GM12878 (cell line): ENCODE results near the gene RANBP6. TPM values are rescaled to one million over a fixed set of nuclear protein-coding genes. Genes with fewer than 3 reads are reported as not detected.

Experiments used
- ATAC-seq: fragments of 200-7000 bp; cut with Tn5 transposase; 3 replicates; pipeline ENCODE4 v1.9.1; 2020; ENCODE audit warnings: mild to moderate bottlenecking, moderate library complexity
- BruUV-seq: library from RNA; stranded (reverse); fragments of 400-500 nt; replicated peaks from 2 replicates; lab custom pipeline; 2021; lab: Mats Ljungman, UMichigan
- CTCF ChIA-PET: fragments of 300-600 bp; sonication (Branson Sonifier 250); formaldehyde crosslinking; extraction: SDS; loops from one replicate; lab custom pipeline; 2021; ENCODE audit warnings: inconsistent platforms; lab: Yijun Ruan, JAX
- POLR2A ChIA-PET: fragments of 350-600 bp; formaldehyde crosslinking; extraction: SDS; loops from one replicate; lab custom pipeline; 2021; ENCODE audit warnings: inconsistent platforms; lab: Charles Lee
- RAD21 ChIA-PET: fragments of 300-600 bp; sonication (Branson Sonifier 250); formaldehyde crosslinking; loops from one replicate; lab custom pipeline; 2023; ENCODE audit warnings: antibody characterized with exemption; ENCODE audit not compliant: unreplicated experiment; lab: Charles Lee
- SMC1A ChIA-PET: fragments of 300-600 bp; sonication (Branson Sonifier 250); formaldehyde crosslinking; loops from one replicate; lab custom pipeline; 2023; ENCODE audit not compliant: unreplicated experiment, uncharacterized antibody; lab: Charles Lee
- DNase-seq: peaks from one replicate; pipeline ENCODE4 v3.0.0-alpha.2; 2011; ENCODE audit warnings: low read depth, low spot score
- FAIRE-seq: peaks from 3 replicates; lab custom pipeline; 2011; peaks lifted over from hg19 to GRCh38; lab: Jason Lieb, UNC
- H2AFZ ChIP-seq: 2 replicates; pipeline ENCODE4 v1.6.0; 2011; ENCODE audit warnings: low read depth, low read length, control low read depth; ENCODE audit not compliant: control insufficient read depth
- H3K27ac ChIP-seq: 2 replicates; pipeline ENCODE4 v1.5.1; 2011; ENCODE audit warnings: control low read depth; ENCODE audit not compliant: control insufficient read depth, insufficient read depth
- H3K27me3 ChIP-seq, 2 experiments: replicated peaks in 1 of 2; 2 replicates each; pipeline versions ENCODE4 v1.6.0 to v1.6.1; 2011; ENCODE audit warnings: low read length in 1 of 2; ENCODE audit not compliant: control insufficient read depth in 2 of 2, insufficient read depth in 2 of 2
- H3K36me3 ChIP-seq, 2 experiments: 2 replicates each; pipeline ENCODE4 v1.5.1; 2011; ENCODE audit warnings: low read length in 1 of 2; ENCODE audit not compliant: control insufficient read depth in 2 of 2, insufficient read depth in 2 of 2
- H3K4me1 ChIP-seq: 2 replicates; pipeline ENCODE4 v1.6.1; 2011; ENCODE audit warnings: mild to moderate bottlenecking, low read length, moderate library complexity, mixed read lengths; ENCODE audit not compliant: control insufficient read depth, insufficient read depth
- H3K4me2 ChIP-seq: 2 replicates; pipeline ENCODE4 v1.6.0; 2011; ENCODE audit warnings: control low read depth; ENCODE audit not compliant: control insufficient read depth, insufficient read depth
- H3K4me3 ChIP-seq: fragments of 200-600 bp; sonication (generic); 2 replicates; pipeline ENCODE4 v1.5.1; 2016
- H3K79me2 ChIP-seq: 2 replicates; pipeline ENCODE4 v1.6.0; 2011; ENCODE audit warnings: low read length; ENCODE audit not compliant: control insufficient read depth, insufficient read depth
- H3K9ac ChIP-seq: 2 replicates; pipeline ENCODE4 v1.8.0; 2011; ENCODE audit warnings: low read length, control low read depth, mixed read lengths; ENCODE audit not compliant: control insufficient read depth, insufficient read depth
- H3K9me3 ChIP-seq: replicated peaks from 3 replicates; pipeline ENCODE4 v1.5.1; 2011; ENCODE audit warnings: mild to moderate bottlenecking, low read length; ENCODE audit not compliant: control insufficient read depth, insufficient read depth
- H4K20me1 ChIP-seq: 2 replicates; pipeline ENCODE4 v1.6.0; 2011; ENCODE audit not compliant: control insufficient read depth, insufficient read depth
- FOXM1 ChIP-seq: IDR thresholded peaks from 2 replicates; pipeline ENCODE4 v1.6.1; 2012; ENCODE audit warnings: low read depth, mild to moderate bottlenecking, inconsistent platforms, low read length, moderate library complexity
- SMAD1 ChIP-seq: fragments of 450-650 bp; IDR thresholded peaks from 2 replicates; pipeline ENCODE4 v1.6.1; 2018; ENCODE audit warnings: mild to moderate bottlenecking, low read depth; ENCODE audit not compliant: partially characterized antibody
- WGBS: methylation state at CpG from one replicate; pipeline ENCODE4 v1.1.6; 2016; ENCODE audit warnings: low lambda C conversion rate; ENCODE audit not compliant: insufficient replicate concordance, insufficient coverage; ENCODE audit errors: missing lambda C conversion rate; 5-methylcytosine and 5-hydroxymethylcytosine counted together
- in situ Hi-C: fragments of 300-500 bp; cut with MboI; formaldehyde crosslinking; loops from 9 replicates; pipeline ENCODE4 v1.14.3; 2018; ENCODE audit warnings: mixed read lengths
- intact Hi-C: fragments of 100-400 bp; cut with micrococcal nuclease; formaldehyde crosslinking; loops from one replicate; pipeline ENCODE4 v1.14.2; 2022; ENCODE audit not compliant: unreplicated experiment
- polyA plus RNA-seq, 11 experiments: library from polyadenylated mRNA; depleted of rRNA in 4 of 11; unstranded in 6 of 11; stranded (reverse) in 5 of 11; fragments of >200 nt; fragmentation: Nextera tagmentation in 4 of 11; fragmentation: Illumina TruSeq in 1 of 11; extraction: Ambion mirVana in 4 of 11; extraction: Trizol in 1 of 11; gene quantifications; 1 replicate in 1 of 11; 2 replicates in 10 of 11; pipeline versions ENCODE4 v1.2.1 to v1.2.3, GENCODE V29; 2011 to 2016; ENCODE audit warnings: inconsistent platforms in 2 of 11, missing spikeins in 2 of 11, low read depth in 1 of 11
- total RNA-seq, 4 experiments: library from RNA; depleted of rRNA in 3 of 4; stranded (reverse); fragments of >200 nt in 3 of 4; fragmentation: Illumina TruSeq in 1 of 4; extraction: Trizol in 1 of 4; gene quantifications; 2 replicates each; pipeline versions ENCODE4 v1.2.1 to v1.2.3, GENCODE V29; 2013 to 2021
- TF ChIP-seq, protein P1 (sequence below): fragments of 150-350 bp; IDR thresholded peaks from 2 replicates; pipeline ENCODE4 v1.6.1; 2016; ENCODE audit warnings: low read depth, low read length

RANBP6 gene
- total and polyA plus RNA-seq, 10 of the 15 experiments (the other 5 are each of a cell fraction or from before 2014, with no cell fraction given), result 10.9 to 26.9 (median 19.4) TPM

DNA sequence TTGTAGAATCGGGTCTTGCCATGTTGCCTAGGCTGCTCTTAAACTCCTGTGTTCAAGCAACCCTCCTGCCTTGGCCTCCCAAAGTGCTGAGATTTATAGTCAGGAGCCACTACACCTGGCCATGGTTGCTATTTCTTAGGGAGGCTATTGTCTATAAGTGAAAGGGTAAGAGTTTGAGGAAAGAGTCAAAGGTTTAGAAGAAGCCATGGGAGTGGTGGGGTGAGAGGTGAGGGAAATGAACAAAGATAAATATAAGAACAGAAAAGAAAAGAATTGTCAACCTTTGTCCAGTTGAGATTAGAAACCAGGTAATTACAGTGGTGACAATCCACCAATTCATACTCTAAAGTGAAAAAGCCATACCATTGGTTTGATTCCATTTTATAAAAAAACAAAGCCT is 32.6 kb upstream of the RANBP6 start:
- FAIRE-seq (no peak), DNase-seq (no peak)
- Histone ChIP-seq H3K9me3 (no peaks in the 10 kb centered on the region), H3K4me1 (peaks cover 24% of the 10 kb centered on the region), H3K27ac (no peak overlapping the region), H3K36me3 (no peaks in the 10 kb centered on the region), H4K20me1 (no peaks in the 10 kb centered on the region), H3K4me3 (no peak overlapping the region)
- 60% methylated on average over 1 of the region's 1 CpG for WGBS
- CTCF ChIA-PET, result interaction anchor here (1.6 to 13.5 kb wide), 3 partner anchors 24 to 163 kb away, joined by 10 to 288 read pairs (median 10); no protein-coding TSS in a partner anchor
- no TSS peak for BruUV-seq
- in situ Hi-C loops, result loop anchor here (5.0 kb wide), 2 partner anchors 161 to 259 kb away; no protein-coding TSS in a partner anchor
- SMC1A ChIA-PET, result interaction anchor here (0.6 to 7.3 kb wide), 5 partner anchors 21 to 258 kb away, joined by 3 to 174 read pairs (median 4); no protein-coding TSS in a partner anchor
- POLR2A ChIA-PET, result no interaction called here
- TF ChIP-seq FOXM1 (no peak), SMAD1 (no peak)
- TF ChIP-seq, protein P1, sequence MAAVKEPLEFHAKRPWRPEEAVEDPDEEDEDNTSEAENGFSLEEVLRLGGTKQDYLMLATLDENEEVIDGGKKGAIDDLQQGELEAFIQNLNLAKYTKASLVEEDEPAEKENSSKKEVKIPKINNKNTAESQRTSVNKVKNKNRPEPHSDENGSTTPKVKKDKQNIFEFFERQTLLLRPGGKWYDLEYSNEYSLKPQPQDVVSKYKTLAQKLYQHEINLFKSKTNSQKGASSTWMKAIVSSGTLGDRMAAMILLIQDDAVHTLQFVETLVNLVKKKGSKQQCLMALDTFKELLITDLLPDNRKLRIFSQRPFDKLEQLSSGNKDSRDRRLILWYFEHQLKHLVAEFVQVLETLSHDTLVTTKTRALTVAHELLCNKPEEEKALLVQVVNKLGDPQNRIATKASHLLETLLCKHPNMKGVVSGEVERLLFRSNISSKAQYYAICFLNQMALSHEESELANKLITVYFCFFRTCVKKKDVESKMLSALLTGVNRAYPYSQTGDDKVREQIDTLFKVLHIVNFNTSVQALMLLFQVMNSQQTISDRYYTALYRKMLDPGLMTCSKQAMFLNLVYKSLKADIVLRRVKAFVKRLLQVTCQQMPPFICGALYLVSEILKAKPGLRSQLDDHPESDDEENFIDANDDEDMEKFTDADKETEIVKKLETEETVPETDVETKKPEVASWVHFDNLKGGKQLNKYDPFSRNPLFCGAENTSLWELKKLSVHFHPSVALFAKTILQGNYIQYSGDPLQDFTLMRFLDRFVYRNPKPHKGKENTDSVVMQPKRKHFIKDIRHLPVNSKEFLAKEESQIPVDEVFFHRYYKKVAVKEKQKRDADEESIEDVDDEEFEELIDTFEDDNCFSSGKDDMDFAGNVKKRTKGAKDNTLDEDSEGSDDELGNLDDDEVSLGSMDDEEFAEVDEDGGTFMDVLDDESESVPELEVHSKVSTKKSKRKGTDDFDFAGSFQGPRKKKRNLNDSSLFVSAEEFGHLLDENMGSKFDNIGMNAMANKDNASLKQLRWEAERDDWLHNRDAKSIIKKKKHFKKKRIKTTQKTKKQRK, result no peak
- TF ChIP-seq, all 136 proteins: peak for 0
- H2AFZ ChIP-seq, result no peak overlapping the region
- no peak overlapping the region for H3K4me2 ChIP-seq
- RAD21 ChIA-PET, result interaction anchor here (1.8 to 4.0 kb wide), 2 partner anchors 17 to 162 kb away, joined by 5 to 34 read pairs; no protein-coding TSS in a partner anchor
- no peak overlapping the region for H3K9ac ChIP-seq
- no peaks in the 10 kb centered on the region for H3K79me2 ChIP-seq
- no peak for ATAC-seq
- intact Hi-C loops, result no loop called here
- H3K27me3 ChIP-seq, result no peaks in the 10 kb centered on the region
